Fibroblast of gingiva (primary cell): ENCODE results near the gene KIF2A.
"Not testable (repeated sequence)": the region's sequence is repeated elsewhere in the genome, so short reads cannot be mapped to it uniquely, and the experiment has no call there.

Experiments
- DNase-seq: peaks from one replicate; pipeline ENCODE4 v3.0.0-alpha.2; 2011; ENCODE audit warnings: low read depth

KIF2A gene

GRCh38 chr5:62291829-62292228 lies 14.2 kb upstream of the KIF2A start:
- DNase-seq = not testable (repeated sequence)

GRCh38 chr5:62296998-62297397 lies 9.0 kb upstream of the KIF2A start:
- DNase-seq = no peak

GRCh38 chr5:62298118-62298517 lies 7.9 kb upstream of the KIF2A start:
- DNase-seq = no peak

- no peak for DNase-seq
These were observed 6.9 kb upstream of the KIF2A start for GRCh38 chr5:62299101-62299500.

GRCh38 chr5:62299600-62299999 lies 6.4 kb upstream of the KIF2A start:
- no peak for DNase-seq

- DNase-seq = no peak
These were observed 670 bp upstream of the KIF2A start for GRCh38 chr5:62305358-62305714.

GRCh38 chr5:62306323-62306895 lies 403 bp downstream of the KIF2A start:
- no peak for DNase-seq

GRCh38 chr5:62306896-62307689 lies 1.1 kb downstream of the KIF2A start:
- peak; percentile 33 for DNase-seq

- DNase-seq = no peak
These were observed 2.4 kb downstream of the KIF2A start for GRCh38 chr5:62308439-62308838.

GRCh38 chr5:62309107-62309506 lies 3.1 kb downstream of the KIF2A start:
- no peak for DNase-seq

GRCh38 chr5:62310426-62311143 lies 4.6 kb downstream of the KIF2A start:
- no peak for DNase-seq

GRCh38 chr5:62312036-62312435 lies 6.0 kb downstream of the KIF2A start:
- peak; percentile 25 for DNase-seq

GRCh38 chr5:62312674-62313073 lies 6.7 kb downstream of the KIF2A start:
- no peak for DNase-seq

- DNase-seq = no peak
These were observed 8.3 kb downstream of the KIF2A start for GRCh38 chr5:62314213-62314830.

- DNase-seq = no peak
These were observed 9.6 kb downstream of the KIF2A start for GRCh38 chr5:62315376-62316175.

- DNase-seq = no peak
These were observed 10.1 kb downstream of the KIF2A start for GRCh38 chr5:62316176-62316502.

- DNase-seq = no peak
These were observed 11.8 kb downstream of the KIF2A start for GRCh38 chr5:62317810-62318209.

GRCh38 chr5:62322484-62322883 lies 16.5 kb downstream of the KIF2A start:
- no peak for DNase-seq

- no peak for DNase-seq
These were observed 20.3 kb downstream of the KIF2A start for GRCh38 chr5:62326302-62326701.

- DNase-seq = no peak
These were observed 20.7 kb downstream of the KIF2A start for GRCh38 chr5:62326702-62327101.

- DNase-seq = no peak
These were observed 21.4 kb downstream of the KIF2A start for GRCh38 chr5:62327138-62328053.
